Ishikawa (cell line): Measurements from ENCODE around the gene TMEM207.

Experiments
- CEBPB ChIP-seq: IDR thresholded peaks from 2 replicates; pipeline ENCODE4 v1.6.1; 2012
- CREB1 ChIP-seq: IDR thresholded peaks from 2 replicates; pipeline ENCODE4 v1.6.1; 2012; ENCODE audit warnings: low read depth
- EGR1 ChIP-seq: IDR thresholded peaks from 2 replicates; pipeline ENCODE4 v1.6.1; 2012
- EP300 ChIP-seq: IDR thresholded peaks from 2 replicates; pipeline ENCODE4 v1.6.1; 2012; ENCODE audit warnings: borderline replicate concordance
- RAD21 ChIP-seq: IDR thresholded peaks from 2 replicates; pipeline ENCODE4 v1.6.1; 2012; ENCODE audit warnings: low read depth
- TAF1 ChIP-seq: IDR thresholded peaks from 2 replicates; pipeline ENCODE4 v1.6.1; 2012; ENCODE audit warnings: low read depth, mild to moderate bottlenecking
- TF ChIP-seq, protein P1 (sequence below): IDR thresholded peaks from 2 replicates; pipeline ENCODE4 v1.6.1; 2012; ENCODE audit warnings: low read depth, mild to moderate bottlenecking

DNA sequence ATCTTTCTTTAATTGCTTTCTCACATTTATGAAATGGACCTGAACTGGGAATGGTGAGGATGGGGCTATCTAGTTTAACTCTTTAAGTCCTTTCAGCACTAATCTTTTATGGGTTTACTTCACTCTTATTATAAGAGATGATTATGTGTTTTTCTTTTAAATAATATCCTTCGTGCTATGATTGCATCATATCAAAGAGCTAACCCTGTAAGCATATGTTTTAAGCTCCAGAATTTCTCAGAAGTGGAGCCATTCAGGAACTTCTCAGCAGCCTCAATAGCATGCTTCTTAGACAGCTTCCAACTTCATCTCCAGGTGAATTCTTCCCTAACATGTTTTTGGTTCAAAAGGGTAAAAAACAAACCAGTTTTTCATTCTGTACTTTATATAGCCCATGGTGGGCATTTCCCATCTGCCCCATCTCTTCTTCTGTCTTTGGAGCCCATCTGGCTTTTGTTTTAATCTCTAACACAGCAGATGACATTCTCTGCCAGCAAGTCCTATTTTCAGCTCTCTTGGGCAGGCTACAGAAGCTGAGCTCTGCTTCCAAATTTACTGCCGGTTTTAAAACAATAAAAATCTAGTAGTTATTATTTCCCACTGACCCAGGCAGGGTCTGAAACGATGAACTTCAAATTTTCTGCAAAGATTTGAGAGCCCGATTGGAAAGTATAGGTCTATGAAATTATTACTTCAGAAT, 37.4 kb upstream of the TMEM207 start:
- TF ChIP-seq CREB1 (no peak), EGR1 (no peak), CEBPB (no peak), RAD21 (no peak), EP300 (no peak), TAF1 (no peak)
- TF ChIP-seq, protein P1, sequence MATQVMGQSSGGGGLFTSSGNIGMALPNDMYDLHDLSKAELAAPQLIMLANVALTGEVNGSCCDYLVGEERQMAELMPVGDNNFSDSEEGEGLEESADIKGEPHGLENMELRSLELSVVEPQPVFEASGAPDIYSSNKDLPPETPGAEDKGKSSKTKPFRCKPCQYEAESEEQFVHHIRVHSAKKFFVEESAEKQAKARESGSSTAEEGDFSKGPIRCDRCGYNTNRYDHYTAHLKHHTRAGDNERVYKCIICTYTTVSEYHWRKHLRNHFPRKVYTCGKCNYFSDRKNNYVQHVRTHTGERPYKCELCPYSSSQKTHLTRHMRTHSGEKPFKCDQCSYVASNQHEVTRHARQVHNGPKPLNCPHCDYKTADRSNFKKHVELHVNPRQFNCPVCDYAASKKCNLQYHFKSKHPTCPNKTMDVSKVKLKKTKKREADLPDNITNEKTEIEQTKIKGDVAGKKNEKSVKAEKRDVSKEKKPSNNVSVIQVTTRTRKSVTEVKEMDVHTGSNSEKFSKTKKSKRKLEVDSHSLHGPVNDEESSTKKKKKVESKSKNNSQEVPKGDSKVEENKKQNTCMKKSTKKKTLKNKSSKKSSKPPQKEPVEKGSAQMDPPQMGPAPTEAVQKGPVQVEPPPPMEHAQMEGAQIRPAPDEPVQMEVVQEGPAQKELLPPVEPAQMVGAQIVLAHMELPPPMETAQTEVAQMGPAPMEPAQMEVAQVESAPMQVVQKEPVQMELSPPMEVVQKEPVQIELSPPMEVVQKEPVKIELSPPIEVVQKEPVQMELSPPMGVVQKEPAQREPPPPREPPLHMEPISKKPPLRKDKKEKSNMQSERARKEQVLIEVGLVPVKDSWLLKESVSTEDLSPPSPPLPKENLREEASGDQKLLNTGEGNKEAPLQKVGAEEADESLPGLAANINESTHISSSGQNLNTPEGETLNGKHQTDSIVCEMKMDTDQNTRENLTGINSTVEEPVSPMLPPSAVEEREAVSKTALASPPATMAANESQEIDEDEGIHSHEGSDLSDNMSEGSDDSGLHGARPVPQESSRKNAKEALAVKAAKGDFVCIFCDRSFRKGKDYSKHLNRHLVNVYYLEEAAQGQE: no peak
